Measurements from ENCODE around the gene SIGMAR1.

SIGMAR1 gene

DNA sequence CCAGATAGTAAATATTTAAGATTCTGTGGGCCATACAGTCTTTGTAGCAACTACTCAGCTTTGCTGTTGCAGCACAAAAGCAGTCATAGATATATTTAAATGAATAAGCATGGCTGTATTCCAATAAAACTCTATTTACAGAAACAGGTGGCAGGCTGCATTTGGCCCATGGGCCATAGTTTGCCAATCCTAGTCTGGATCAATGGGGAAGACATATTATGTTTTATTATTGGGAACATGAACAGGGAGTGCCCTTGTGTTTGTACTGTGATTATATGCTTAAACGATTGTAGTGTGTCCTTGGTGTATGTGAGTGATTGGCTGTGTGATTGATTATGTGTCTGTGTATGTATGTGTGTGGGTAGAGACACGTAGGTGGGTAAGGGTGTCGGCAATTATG is 36.9 kb upstream of the SIGMAR1 start:
- no peaks in the 10 kb centered on the region for H3K27me3 ChIP-seq (ENCODE audit: insufficient read depth, low read depth)
- no peak overlapping the region for H3K4me3 ChIP-seq (IDR thresholded peaks at IDR 0.05; ENCODE audit: insufficient read depth, low read depth, low read length)
- no peak overlapping the region for H3K4me2 ChIP-seq
- no peaks in the 10 kb centered on the region for H3K79me2 ChIP-seq (ENCODE audit: insufficient read depth, low read depth)
- no peak overlapping the region for H3K9ac ChIP-seq
- H3K4me1 ChIP-seq (ENCODE audit: low read depth, poor library complexity, severe bottlenecking), result no peaks in the 10 kb centered on the region
- H3K27ac ChIP-seq, result no peak overlapping the region
- H3K36me3 ChIP-seq (ENCODE audit: insufficient read depth), result no peaks in the 10 kb centered on the region
- TF ChIP-seq, protein P1, sequence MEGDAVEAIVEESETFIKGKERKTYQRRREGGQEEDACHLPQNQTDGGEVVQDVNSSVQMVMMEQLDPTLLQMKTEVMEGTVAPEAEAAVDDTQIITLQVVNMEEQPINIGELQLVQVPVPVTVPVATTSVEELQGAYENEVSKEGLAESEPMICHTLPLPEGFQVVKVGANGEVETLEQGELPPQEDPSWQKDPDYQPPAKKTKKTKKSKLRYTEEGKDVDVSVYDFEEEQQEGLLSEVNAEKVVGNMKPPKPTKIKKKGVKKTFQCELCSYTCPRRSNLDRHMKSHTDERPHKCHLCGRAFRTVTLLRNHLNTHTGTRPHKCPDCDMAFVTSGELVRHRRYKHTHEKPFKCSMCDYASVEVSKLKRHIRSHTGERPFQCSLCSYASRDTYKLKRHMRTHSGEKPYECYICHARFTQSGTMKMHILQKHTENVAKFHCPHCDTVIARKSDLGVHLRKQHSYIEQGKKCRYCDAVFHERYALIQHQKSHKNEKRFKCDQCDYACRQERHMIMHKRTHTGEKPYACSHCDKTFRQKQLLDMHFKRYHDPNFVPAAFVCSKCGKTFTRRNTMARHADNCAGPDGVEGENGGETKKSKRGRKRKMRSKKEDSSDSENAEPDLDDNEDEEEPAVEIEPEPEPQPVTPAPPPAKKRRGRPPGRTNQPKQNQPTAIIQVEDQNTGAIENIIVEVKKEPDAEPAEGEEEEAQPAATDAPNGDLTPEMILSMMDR (conservative IDR thresholded peaks at IDR 0.05; ENCODE audit: low read depth, low read length), result no peak
- no peaks in the 10 kb centered on the region for H4K20me1 ChIP-seq (ENCODE audit: insufficient read depth)
- no peak overlapping the region for H2AFZ ChIP-seq (ENCODE audit: low read depth)

DNA sequence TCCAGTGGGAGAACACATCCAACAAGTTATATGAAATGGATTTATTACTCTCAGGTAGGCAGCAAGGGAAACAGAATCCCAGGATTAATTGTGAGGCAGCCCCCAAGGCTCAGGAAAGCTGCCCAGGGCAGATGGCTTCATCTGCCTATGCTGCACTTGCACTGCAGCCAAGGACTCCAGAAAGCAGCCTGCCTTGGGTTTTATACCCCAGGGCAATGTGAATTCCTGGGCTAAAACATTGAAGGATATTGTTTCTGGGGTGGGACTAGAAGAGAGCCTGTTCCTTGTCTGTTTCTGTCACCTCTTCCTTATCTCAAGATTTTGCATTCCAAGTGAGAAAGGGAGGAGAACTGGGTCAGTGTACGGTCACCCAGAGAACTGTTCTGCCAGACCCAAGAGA is 33.7 kb upstream of the SIGMAR1 start:
- Histone ChIP-seq H3K9ac (no peak overlapping the region), H2AFZ (ENCODE audit: low read depth) (no peak overlapping the region), H3K4me1 (ENCODE audit: low read depth, poor library complexity, severe bottlenecking) (no peaks in the 10 kb centered on the region), H3K27me3 (ENCODE audit: insufficient read depth, low read depth) (no peaks in the 10 kb centered on the region), H4K20me1 (ENCODE audit: insufficient read depth) (no peaks in the 10 kb centered on the region), H3K36me3 (ENCODE audit: insufficient read depth) (no peaks in the 10 kb centered on the region), H3K27ac (no peak overlapping the region), H3K79me2 (ENCODE audit: insufficient read depth, low read depth) (no peaks in the 10 kb centered on the region), H3K4me3 (IDR thresholded peaks at IDR 0.05; ENCODE audit: insufficient read depth, low read depth, low read length) (no peak overlapping the region), H3K4me2 (no peak overlapping the region)
- TF ChIP-seq, protein P1 (conservative IDR thresholded peaks at IDR 0.05; ENCODE audit: low read depth, low read length), result no peak

DNA sequence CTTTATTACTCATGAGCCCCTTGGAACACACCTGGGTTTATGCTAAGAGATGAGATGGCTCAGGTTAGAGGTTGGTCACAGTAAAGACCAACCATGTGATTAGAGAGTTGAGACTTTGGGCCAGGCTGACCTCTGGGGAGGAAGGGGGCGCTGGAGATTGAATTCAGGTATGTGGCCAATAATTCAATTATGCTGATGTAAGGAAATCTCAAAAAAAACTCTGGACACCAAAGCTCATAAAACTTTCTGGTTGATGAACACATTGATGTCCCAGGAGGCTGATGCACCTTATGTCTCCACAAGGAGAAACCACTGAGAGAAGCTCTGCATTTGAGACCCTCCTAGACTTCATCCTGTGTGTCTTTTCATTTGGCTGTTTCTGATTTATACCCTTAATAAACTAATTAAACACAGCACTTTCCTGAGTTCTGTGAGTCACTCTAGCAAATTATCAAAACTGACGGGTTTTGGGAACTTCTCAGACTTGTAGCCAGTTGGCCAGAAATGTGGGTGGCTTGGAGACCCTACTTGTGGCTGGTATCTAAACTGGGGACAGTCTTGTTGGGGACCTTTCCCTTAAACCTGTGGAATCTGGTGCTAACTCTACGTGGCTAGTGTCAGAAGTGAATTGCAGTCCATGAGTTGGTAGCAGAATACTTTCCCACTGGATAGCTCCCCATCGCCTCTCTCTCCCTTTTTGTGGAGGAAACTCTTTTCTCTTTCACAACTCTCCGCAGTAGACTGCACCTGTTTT is 32.4 kb upstream of the SIGMAR1 start:
- TF ChIP-seq, protein P1 (conservative IDR thresholded peaks at IDR 0.05; ENCODE audit: low read depth, low read length), result no peak
- H3K79me2 ChIP-seq (ENCODE audit: insufficient read depth, low read depth), result no peaks in the 10 kb centered on the region
- no peaks in the 10 kb centered on the region for H4K20me1 ChIP-seq (ENCODE audit: insufficient read depth)

DNA sequence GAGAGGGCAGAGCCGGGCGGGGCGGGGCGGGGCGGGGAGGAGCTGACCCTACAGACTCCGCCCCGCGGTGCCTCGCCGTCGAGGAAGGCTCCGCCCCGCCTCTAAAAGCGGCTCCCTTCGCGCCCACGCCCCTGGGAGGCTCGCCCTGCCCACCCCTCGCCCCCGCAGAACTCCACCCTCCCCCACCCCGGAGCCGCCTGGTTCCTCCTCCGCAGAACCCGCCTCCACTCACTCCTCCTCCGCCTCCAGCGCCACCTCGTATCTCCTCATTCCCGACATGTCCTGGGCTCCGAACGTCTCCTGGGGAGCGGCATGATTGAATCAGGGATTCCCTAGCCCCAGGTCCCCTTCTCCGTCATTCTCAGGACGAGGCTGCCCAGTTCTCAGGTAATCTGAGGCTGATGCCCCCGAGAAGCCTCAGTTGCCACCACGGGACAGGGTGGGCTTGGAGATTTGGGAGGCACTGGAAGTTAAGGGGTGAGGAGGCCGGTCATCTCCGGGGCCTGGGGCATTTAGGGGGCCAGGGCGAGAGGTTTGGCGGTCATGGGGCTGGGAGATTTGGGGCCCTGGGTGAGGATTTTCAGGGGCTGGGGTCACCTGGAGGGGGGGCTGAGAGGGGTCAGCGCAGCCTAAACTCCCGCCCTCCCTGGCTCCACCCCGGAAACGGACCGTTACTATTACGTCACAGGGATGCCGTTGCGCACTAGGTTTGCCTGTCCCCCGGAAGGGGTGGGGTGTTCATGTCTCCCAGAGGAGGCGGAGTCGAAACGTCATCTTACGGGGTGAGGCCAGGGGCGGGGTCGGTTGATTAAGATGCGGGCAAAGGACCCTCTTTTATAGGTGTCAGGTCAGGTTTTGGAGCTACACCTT is 28.0 kb upstream of the SIGMAR1 start:
- Histone ChIP-seq H3K27ac (peak overlapping the region; percentile 49), H3K36me3 (ENCODE audit: insufficient read depth) (no peaks in the 10 kb centered on the region), H2AFZ (ENCODE audit: low read depth) (peak overlapping the region; percentile 81), H3K9ac (peak overlapping the region; percentile 69), H4K20me1 (ENCODE audit: insufficient read depth) (no peaks in the 10 kb centered on the region), H3K4me2 (peak overlapping the region; percentile 88; the same call in 1 of the 2 replicates), H3K79me2 (ENCODE audit: insufficient read depth, low read depth) (no peaks in the 10 kb centered on the region), H3K27me3 (ENCODE audit: insufficient read depth, low read depth) (no peaks in the 10 kb centered on the region), H3K4me3 (IDR thresholded peaks at IDR 0.05; ENCODE audit: insufficient read depth, low read depth, low read length) (no peak overlapping the region), H3K4me1 (ENCODE audit: low read depth, poor library complexity, severe bottlenecking) (peaks cover 10% of the 10 kb centered on the region)
- TF ChIP-seq, protein P1 (conservative IDR thresholded peaks at IDR 0.05; ENCODE audit: low read depth, low read length), result no peak

More for the DNA sequence above, 32.4 kb upstream of the SIGMAR1 start:
- H3K27me3 ChIP-seq (ENCODE audit: insufficient read depth, low read depth), result no peaks in the 10 kb centered on the region
- H3K4me2 ChIP-seq, result no peak overlapping the region
- no peaks in the 10 kb centered on the region for H3K4me1 ChIP-seq (ENCODE audit: low read depth, poor library complexity, severe bottlenecking)
- H3K36me3 ChIP-seq (ENCODE audit: insufficient read depth), result no peaks in the 10 kb centered on the region
- no peak overlapping the region for H3K27ac ChIP-seq
- no peak overlapping the region for H3K9ac ChIP-seq
- H3K4me3 ChIP-seq (IDR thresholded peaks at IDR 0.05; ENCODE audit: insufficient read depth, low read depth, low read length), result no peak overlapping the region
- H2AFZ ChIP-seq (ENCODE audit: low read depth), result no peak overlapping the region

Measured in KMS-11 (cell line).